ENCODE measurements around the gene DLG2.

The DLG2 gene

GRCh38 chr11:84497981-84498411, 1129.1 kb downstream of the DLG2 start:
- CTCF ChIA-PET, result no interaction called here
- DNase-seq (ENCODE audit: low read depth, low spot score), result peak; percentile 54
- POLR2A ChIA-PET, result no interaction called here
- H3K4me3 ChIP-seq (ENCODE audit: low read depth, low read length), result no peak overlapping the region
- TF ChIP-seq CTCF (IDR thresholded peaks at IDR 0.05; ENCODE audit: insufficient read depth, low read length, missing control alignments), result no peak

GRCh38 chr11:84497181-84497580, 1130.0 kb downstream of the DLG2 start:
- POLR2A ChIA-PET, result no interaction called here
- TF ChIP-seq CTCF (IDR thresholded peaks at IDR 0.05; ENCODE audit: insufficient read depth, low read length, missing control alignments), result no peak
- DNase-seq (ENCODE audit: low read depth, low spot score), result no peak
- CTCF ChIA-PET, result no interaction called here
- no peak overlapping the region for H3K4me3 ChIP-seq (ENCODE audit: low read depth, low read length)

GRCh38 chr11:84496122-84496521, 1131.0 kb downstream of the DLG2 start:
- CTCF ChIA-PET, result interaction anchor here (0.7 to 0.8 kb wide), 2 partner anchors 11 to 659 kb away, joined by 3 read pairs; no protein-coding TSS in a partner anchor
- POLR2A ChIA-PET, result no interaction called here
- no peak for DNase-seq (ENCODE audit: low read depth, low spot score)
- no peak for TF ChIP-seq CTCF (IDR thresholded peaks at IDR 0.05; ENCODE audit: insufficient read depth, low read length, missing control alignments)
- H3K4me3 ChIP-seq (ENCODE audit: low read depth, low read length), result no peak overlapping the region

GRCh38 chr11:84480131-84480530, 1147.0 kb downstream of the DLG2 start:
- no peak for TF ChIP-seq CTCF (IDR thresholded peaks at IDR 0.05; ENCODE audit: insufficient read depth, low read length, missing control alignments)
- POLR2A ChIA-PET, result no interaction called here
- no peak overlapping the region for H3K4me3 ChIP-seq (ENCODE audit: low read depth, low read length)
- no peak for DNase-seq (ENCODE audit: low read depth, low spot score)
- CTCF ChIA-PET, result no interaction called here

- POLR2A ChIA-PET, result no interaction called here
- no peak for TF ChIP-seq CTCF (IDR thresholded peaks at IDR 0.05; ENCODE audit: insufficient read depth, low read length, missing control alignments)
- CTCF ChIA-PET, result no interaction called here
- DNase-seq (ENCODE audit: low read depth, low spot score), result no peak
- H3K4me3 ChIP-seq (ENCODE audit: low read depth, low read length), result no peak overlapping the region
Measured at GRCh38 chr11:84476581-84476980, 1150.6 kb downstream of the DLG2 start.

GRCh38 chr11:84471501-84471900, 1155.6 kb downstream of the DLG2 start:
- TF ChIP-seq CTCF (IDR thresholded peaks at IDR 0.05; ENCODE audit: insufficient read depth, low read length, missing control alignments), result no peak
- no peak overlapping the region for H3K4me3 ChIP-seq (ENCODE audit: low read depth, low read length)
- CTCF ChIA-PET, result no interaction called here
- POLR2A ChIA-PET, result no interaction called here
- no peak for DNase-seq (ENCODE audit: low read depth, low spot score)
